Stimulated activated CD8-positive, alpha-beta memory T cell treated with anti-CD3 and anti-CD28 coated beads, Interleukin-4, amount 100 ng/mL, for 1 hour (primary cell): ENCODE results near the gene LY6G6D.

Experiments
- DNase-seq, 2 donors: peaks; one replicate each; pipeline ENCODE4 v3.0.0-alpha.2; 2020; ENCODE audit warnings: low read depth in 2 of 2, low spot score in 1 of 2

Gene LY6G6D

GRCh38 chr6:31718265-31718664 lies 3.1 kb downstream of the LY6G6D start:
- no peak for DNase-seq

- DNase-seq: no peak
Measured at GRCh38 chr6:31719001-31719400, 3.9 kb downstream of the LY6G6D start.

GRCh38 chr6:31720196-31720770 lies 5.1 kb downstream of the LY6G6D start:
- DNase-seq: no peak

- DNase-seq: no peak
Measured at GRCh38 chr6:31721351-31722020, 6.3 kb downstream of the LY6G6D start, which contains the start of gene LY6G6C. LY6G6C (minus strand) TSS chr6:31721746; CDS start chr6:31721679, 67 bp downstream.

- DNase-seq: no peak
Measured at GRCh38 chr6:31722173-31722572, 7.0 kb downstream of the LY6G6D start.

GRCh38 chr6:31723245-31723979 lies 8.3 kb downstream of the LY6G6D start, which contains the start of gene MPIG6B:
MPIG6B (plus strand) TSS chr6:31723373; CDS start chr6:31723384, 11 bp downstream.
- no peak for DNase-seq

GRCh38 chr6:31723980-31724691 lies 9.0 kb downstream of the LY6G6D start:
- no peak for DNase-seq

- DNase-seq: no peak
Measured at GRCh38 chr6:31725502-31726350, 10.6 kb downstream of the LY6G6D start.

GRCh38 chr6:31727034-31727716 lies 12.0 kb downstream of the LY6G6D start:
- no peak for DNase-seq

- no peak for DNase-seq
Measured at GRCh38 chr6:31727717-31728671, 12.8 kb downstream of the LY6G6D start.

GRCh38 chr6:31728767-31729514 lies 13.8 kb downstream of the LY6G6D start, which contains the start of gene DDAH2:
DDAH2 (minus strand) TSS chr6:31729299; CDS start chr6:31729161, 138 bp downstream.
- DNase-seq: peak in 1 of 2 donors; percentile 65

- DNase-seq: peak in 1 of 2 donors; percentile 65
Measured at GRCh38 chr6:31729515-31729978, 14.4 kb downstream of the LY6G6D start.

- peak in 1 of 2 donors; percentile 46 for DNase-seq
Measured at GRCh38 chr6:31729979-31730630, 15.0 kb downstream of the LY6G6D start.

GRCh38 chr6:31730631-31731086 lies 15.5 kb downstream of the LY6G6D start:
- DNase-seq: no peak

- DNase-seq: no peak
Measured at GRCh38 chr6:31732029-31732428, 16.9 kb downstream of the LY6G6D start.

- no peak for DNase-seq
Measured at GRCh38 chr6:31733734-31734133, 18.6 kb downstream of the LY6G6D start.

GRCh38 chr6:31734247-31734820 lies 19.2 kb downstream of the LY6G6D start:
- DNase-seq: no peak
